ENCODE data around the gene SPP1.

DNA sequence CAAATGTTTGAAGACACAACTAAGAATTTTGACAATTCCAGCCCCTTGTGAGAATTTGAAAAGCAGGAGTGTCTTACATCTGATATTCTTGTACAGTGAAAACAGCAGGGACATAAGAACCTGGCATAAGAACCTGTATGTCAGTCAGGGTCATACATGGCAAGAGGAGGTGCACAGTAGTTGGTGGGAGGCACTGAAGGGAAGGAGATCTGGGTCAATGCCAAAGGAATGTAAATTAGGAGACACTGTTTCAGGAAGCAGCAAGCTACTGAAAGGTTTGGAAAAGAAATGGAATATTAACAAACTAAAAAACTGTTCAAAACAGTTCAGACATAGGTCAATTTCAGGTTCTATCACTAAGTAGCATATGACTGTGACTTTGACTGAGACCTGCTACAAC, 25.0 kb upstream of the SPP1 start:
- TF ChIP-seq, protein P1, sequence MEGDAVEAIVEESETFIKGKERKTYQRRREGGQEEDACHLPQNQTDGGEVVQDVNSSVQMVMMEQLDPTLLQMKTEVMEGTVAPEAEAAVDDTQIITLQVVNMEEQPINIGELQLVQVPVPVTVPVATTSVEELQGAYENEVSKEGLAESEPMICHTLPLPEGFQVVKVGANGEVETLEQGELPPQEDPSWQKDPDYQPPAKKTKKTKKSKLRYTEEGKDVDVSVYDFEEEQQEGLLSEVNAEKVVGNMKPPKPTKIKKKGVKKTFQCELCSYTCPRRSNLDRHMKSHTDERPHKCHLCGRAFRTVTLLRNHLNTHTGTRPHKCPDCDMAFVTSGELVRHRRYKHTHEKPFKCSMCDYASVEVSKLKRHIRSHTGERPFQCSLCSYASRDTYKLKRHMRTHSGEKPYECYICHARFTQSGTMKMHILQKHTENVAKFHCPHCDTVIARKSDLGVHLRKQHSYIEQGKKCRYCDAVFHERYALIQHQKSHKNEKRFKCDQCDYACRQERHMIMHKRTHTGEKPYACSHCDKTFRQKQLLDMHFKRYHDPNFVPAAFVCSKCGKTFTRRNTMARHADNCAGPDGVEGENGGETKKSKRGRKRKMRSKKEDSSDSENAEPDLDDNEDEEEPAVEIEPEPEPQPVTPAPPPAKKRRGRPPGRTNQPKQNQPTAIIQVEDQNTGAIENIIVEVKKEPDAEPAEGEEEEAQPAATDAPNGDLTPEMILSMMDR (IDR thresholded peaks at IDR 0.05; ENCODE audit: borderline replicate concordance, extremely low read depth, low read length, poor library complexity, severe bottlenecking) = no peak
- no peak for TF ChIP-seq EZH2 (IDR thresholded peaks at IDR 0.05; ENCODE audit: borderline replicate concordance, low read depth, low read length, severe bottlenecking)
